Measurements from ENCODE around the gene CACNA1S. TPM values are rescaled to one million over a fixed set of nuclear protein-coding genes. Genes with fewer than 3 reads are reported as not detected.

The CACNA1S gene
- polyA plus RNA-seq, 5 donors = 0.08 to 2.2 (median 0.14) TPM

GRCh38 chr1:201062511-201063091 lies 49.6 kb downstream of the CACNA1S start:
- no peak for DNase-seq

DNA sequence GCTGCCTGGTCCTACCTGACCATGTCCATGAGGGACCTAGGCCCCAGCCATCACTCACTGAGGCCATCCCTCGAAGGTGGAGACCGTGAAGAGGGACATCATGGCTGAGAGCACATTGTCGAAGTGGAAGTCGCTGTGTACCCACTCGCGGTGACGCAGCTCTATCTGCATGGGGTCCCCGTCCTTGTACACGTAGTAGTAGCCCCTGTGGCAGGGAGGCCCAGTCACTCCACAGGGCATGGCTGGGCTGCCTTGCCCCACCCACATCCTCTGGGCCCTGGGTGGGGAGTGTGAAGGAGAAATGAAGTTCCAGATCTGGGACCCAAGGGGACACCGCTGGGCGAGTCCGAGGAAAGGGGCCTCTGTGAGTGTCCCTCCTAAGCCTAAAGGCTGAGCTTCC lies 50.3 kb downstream of the CACNA1S start:
- DNase-seq = no peak

DNA sequence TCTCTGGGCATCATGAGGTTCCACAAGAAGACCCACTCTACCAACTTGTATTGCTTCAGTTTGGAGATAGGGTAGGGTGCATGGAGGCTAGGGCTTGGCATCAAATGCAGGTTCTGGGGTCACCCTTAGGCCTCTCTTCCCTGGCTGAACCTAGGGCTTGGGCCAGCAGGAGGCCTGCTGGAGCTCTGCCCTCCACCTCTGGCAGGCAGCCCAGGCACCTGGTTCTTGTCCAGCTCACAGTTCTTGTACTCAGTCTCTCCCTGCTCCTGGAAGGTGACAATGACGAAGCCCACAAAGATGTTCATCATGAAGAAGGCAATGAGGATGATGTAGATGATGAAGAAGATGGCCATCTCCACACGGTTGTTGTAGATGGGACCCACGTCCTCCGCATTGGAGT lies 51.2 kb downstream of the CACNA1S start:
- no peak for DNase-seq

- no peak for DNase-seq
Measured at GRCh38 chr1:201060586-201060985, 51.6 kb downstream of the CACNA1S start.

- no peak for DNase-seq
Measured at GRCh38 chr1:201059871-201060555, 52.2 kb downstream of the CACNA1S start.

DNA sequence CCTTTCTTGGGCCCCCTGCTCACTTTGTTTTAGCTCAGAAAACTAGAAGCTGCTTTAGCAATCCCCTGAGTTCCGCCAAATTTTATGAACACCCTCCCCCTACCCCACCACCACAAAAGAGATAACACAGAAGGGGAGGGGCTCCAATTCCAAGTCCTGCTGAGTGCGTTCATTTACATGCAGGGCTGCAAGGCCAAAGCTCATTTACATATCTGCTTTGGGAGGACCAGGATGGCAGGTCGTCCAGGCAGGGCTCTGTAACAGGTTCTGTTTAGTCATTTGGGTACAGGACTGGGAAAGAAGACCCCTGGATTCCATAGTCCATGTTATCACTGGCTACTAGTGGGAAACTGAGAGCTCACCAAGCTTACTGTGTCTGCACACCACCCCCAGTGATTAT lies 52.8 kb downstream of the CACNA1S start:
- DNase-seq = no peak

DNA sequence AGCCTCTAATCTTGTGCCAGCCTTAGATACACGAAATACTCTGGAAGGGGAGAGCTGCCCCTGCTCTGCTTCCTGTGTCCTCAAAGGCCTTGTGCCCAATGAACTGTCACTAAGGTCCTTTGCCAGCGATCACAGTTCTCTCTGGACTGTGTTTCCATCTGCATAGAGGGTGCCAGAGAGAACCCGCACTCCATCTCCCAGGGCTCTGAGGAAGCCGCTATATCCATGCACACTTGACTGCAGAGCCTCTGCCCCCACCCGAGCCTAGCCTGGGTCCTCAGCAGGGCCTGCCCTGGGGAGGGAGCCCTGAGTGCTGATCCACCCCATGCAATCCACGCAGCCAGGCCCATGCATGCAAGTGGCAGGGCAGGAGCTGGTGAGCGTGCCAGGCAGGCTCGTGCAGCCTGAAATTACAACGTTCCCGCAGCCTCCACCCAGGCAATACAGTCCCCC lies 58.1 kb downstream of the CACNA1S start:
- no peak for DNase-seq

- DNase-seq = no peak
Measured at GRCh38 chr1:201053155-201053860, 58.9 kb downstream of the CACNA1S start.

- DNase-seq = no peak
Measured at GRCh38 chr1:201051399-201051798, 60.8 kb downstream of the CACNA1S start.

DNA sequence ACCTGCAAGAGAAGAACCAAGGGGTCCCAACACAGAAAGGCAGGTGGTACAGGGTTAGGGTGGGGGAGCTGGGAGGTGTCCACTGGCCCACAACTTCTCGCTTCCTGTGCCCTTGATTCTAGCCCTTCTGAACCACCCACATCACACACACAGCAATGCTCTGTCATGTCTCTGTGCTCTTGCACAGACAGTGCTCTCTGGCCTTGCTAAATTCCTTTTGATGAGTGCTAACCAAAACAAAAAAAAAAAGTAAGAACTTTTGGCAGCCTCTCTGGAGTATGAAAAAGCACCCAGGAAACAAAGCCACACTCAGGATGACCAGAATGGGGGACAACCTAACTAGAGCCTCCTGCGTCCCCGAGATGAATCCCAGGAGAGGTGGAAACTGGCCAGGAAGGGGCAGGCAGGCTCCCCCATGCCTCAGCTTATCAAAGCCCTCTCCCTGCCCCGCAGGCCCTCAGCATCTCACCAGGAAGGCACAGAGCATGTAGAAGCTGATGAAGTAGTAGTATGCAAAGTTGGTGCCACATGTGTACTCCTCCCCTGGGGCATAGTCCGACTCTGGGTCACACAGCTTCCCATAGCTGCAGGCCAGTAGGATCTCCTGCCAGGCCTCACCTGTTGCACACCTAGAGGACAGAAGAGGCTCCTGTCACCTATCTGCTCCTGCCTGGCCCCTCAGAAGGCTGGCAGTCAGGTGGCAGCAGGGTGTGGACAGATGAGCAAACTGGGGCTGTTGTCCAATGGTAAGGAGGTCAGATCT lies 61.5 kb downstream of the CACNA1S start:
- DNase-seq = no peak

GRCh38 chr1:201049248-201049831 lies 62.9 kb downstream of the CACNA1S start:
- no peak for DNase-seq

GRCh38 chr1:201048521-201048920 lies 63.7 kb downstream of the CACNA1S start:
- no peak for DNase-seq

DNA sequence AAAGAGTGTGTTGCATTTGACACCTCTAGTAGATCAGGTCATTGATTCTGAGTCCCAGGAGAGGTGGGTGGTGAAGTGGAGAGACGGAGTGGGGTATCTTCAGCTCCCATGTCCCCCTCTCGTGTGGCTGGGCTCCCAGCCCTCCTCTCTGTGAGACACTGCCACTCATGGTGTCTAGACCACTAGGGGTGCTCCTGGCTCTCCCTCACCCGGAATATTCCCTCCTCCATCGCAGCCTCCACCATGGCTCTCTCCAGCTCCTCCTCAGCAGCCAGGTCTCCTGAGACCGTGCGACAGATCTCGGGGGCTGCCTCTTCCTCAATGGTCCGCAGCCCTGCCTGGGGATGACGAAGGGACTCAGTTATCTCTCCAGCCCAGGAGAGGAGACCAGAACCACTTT lies 68.1 kb downstream of the CACNA1S start:
- DNase-seq = no peak

DNA sequence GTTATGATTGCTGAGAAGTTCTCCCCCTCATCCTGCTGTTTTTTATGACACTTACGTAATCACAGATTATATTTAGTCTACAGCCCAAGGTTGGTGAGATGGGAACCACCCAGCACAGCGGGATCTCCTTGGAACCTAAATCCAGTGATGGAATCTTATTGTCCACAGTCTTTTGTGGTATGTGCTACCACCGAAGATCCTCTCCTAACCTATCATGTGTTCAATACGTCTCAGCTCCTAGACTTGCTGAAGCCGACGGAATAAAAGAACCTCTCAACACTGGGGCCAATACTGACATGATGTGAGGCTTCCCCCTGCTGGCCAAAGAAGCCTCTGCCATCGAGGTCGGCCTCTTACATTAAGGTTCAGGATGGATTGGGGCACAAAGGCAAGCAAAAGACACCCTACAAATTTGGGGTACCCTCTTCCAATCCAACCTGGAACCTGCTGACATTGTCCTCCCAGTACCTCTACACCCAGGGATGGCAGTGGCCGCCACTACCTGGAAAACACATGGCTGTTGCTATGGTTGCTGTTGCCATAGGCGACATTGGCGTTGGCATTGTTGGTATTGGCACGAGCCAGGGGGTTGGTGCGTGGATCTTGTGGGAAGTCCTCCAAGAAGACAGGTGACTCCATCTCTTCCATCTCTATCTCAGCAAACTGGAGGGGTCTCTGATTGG lies 69.3 kb downstream of the CACNA1S start:
- DNase-seq = peak; percentile 73 to 82

DNA sequence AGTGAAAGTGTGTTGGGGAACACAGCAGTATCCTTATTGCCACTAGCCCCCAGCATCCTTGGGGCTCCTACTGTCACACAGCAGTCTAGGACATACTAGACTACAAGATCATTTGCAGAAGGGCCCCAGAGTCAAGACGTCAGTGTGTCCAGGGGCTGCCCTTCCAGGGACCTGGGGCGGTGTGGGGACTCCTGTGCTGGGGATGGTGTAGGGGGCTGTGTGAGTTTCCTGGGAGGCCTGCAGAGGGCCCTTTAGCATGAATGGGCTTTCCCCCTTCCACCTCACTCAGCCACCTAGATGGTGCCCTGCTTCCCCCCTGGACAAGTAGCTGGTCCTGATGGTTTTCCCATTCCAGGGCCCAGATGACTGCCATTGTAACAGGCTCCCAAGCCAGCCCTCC lies 71.2 kb downstream of the CACNA1S start:
- DNase-seq = no peak

DNA sequence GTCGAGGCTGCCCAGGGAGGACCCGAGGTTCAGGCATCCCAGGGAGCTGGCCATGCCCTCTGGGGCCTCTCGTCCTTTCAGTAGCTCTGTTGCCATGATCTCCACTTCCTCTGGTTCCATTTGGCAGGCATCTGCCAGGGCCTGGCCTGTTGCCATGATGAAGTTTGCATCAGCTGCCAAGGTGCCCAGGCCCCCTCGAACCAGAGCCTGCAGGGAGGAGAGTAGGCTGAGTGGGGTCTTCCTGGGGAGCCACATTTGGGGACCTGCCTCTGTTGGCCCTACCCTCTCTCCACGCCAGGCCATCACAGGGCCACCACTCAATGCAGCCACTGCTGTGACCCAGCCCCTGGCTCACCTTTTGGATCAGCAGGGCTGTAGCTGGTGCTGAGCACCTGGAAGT lies 72.3 kb downstream of the CACNA1S start:
- no peak for DNase-seq

- no peak for DNase-seq
Measured at GRCh38 chr1:201039418-201039817, 72.8 kb downstream of the CACNA1S start.

- no peak for DNase-seq
Measured at GRCh38 chr1:201038186-201038876, 73.9 kb downstream of the CACNA1S start.

DNA sequence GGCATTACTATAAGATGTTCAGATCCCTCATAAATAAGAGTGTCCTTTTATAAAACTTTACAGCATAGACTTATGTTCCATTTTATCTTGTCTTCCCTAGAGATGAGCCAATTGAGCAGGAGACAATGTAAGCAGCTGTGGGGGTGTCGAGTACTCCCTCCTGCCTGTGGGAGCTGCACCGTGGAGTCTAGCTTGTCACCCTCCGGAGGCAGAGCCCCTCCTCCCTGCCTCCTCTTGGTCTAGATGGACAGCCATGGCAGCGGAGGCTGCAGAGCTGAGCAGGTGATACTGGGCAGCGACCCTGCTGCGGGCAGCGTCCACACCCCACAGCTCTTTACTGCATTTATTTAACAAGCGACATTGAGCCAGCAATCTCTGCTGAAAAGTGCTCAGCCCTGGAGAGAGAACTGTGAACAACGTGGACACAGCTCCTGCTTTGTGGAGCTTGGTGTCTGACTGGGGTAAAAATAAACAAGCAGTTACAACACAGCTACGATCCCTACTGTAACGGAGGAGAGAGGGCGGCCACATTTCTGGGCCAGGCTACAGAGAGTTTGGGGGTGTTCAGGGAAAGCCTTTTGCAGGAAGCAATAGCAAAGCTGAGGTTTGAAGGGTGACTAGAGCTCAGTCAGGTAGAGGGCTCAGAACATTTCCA lies 75.9 kb downstream of the CACNA1S start:
- DNase-seq = no peak

- no peak for DNase-seq
Measured at GRCh38 chr1:201034671-201035070, 77.6 kb downstream of the CACNA1S start.

Data from right lung (tissue), 5 donors.